Anterior cingulate cortex (tissue), 58 donors: Measurements from ENCODE around the gene DNAJC21.

Experiments used
- DNase-seq, 58 donors: peaks; one replicate each; lab custom pipeline; 2025; lab: John Stamatoyannopoulos, UW

DNAJC21 gene

DNA sequence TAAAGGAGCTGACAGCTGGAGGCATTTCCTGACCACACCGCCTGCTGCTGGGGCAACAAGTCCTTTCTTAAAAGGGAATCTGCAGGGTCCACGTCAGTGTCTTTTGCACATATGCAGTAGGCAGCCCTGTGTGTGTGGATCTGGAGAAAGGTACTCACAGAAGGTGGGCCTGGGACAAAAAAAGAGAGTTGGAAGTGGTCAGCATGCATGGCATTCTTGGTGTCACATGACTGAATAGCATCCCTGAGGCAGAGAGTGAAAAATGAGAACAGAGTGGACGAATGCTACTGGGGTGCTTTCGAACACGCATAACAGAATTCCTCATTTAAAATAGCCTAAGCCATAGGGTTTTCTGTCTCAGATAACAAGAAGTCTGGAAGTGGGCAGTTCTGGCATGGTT lies 47.0 kb downstream of the DNAJC21 start:
- DNase-seq, result no peak

DNA sequence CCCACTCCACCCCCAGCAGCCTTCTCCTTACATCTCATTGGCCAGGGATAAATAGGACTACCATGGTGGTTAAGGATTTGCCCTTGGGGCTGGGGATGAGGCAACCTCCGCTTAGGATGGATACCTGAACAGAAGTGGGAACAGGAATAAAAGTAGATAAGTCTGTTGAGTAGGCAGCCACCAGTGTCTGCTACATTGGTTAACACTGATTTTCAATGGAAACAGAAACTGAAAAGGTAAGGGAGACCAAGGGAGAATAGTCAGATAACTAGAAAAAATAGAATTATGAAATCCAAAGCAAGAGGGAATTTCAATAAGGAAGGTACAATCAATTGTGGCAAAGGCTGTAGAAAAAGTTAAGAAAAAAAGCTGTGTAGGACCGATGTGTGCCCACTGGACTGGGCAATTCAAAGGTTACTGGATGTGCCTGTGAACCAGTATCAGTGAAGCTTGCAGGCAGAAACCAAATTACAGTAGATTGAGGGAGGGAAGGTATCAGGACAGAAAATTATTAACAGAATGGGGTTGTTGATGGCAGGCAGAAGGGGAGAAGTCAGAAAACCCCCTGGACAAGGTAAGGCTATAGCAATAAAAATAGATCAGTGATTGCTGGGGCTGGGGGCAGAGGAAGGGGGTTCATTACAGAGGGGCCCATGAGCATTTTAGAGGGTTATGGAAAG lies 48.7 kb downstream of the DNAJC21 start:
- no peak for DNase-seq

DNA sequence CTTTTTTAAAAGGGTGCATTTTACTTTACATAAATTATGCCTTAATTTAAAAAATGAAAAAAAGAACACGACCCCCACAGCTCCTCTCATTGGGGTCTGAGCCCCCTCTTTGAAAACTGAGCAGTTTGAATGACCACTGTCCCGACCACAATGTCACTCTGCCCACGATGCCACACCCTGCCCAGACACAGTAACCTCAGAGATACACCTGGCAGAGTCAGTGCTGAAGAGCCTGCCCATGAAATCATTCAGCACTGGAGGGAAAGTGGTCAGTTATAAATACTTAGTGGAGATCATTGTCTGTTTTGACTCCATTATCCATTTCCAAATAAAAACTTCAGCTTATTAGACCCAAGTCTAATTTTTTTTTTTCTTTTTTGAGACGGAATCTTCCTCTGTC lies 49.3 kb downstream of the DNAJC21 start:
- DNase-seq, result no peak

DNA sequence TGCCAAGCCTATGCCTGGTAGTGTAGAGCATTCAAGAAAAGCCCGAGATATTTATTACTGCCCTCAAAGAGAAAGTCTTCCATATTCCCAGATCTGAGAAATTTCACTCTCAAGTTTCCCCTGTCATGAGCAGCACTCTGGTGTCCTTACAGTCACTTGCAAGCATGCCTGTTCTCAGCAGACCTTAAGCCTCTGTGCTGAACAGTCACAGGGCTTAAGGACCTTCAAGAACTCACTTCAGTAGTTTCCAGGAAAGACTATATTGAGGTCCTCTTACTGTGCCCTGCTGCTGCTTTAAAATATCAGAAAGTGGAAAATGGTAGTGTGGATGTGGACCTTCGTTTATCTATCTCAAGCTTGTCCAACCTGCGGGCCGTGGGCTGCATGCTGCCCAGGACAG lies 53.5 kb downstream of the DNAJC21 start:
- no peak for DNase-seq

DNA sequence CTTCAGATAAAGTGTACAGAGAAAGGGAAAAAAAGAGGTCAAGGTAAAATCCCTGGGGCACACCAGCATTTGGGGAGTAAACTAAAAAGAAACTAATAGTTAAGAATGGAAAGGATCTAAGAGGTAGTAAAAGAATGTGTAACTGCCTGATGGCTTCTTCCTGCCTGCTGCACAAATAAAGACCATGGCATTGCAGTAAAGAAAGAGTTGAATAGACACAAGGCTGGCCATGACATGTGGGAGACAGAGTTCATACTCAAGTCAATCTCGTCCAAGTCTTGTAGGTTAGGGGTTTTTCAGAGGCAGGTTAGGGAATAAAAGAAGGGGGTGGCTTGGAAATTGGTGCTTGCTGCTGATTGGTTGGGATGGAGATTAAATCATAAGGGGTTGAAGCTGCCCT lies 57.6 kb downstream of the DNAJC21 start:
- DNase-seq, result no peak

DNA sequence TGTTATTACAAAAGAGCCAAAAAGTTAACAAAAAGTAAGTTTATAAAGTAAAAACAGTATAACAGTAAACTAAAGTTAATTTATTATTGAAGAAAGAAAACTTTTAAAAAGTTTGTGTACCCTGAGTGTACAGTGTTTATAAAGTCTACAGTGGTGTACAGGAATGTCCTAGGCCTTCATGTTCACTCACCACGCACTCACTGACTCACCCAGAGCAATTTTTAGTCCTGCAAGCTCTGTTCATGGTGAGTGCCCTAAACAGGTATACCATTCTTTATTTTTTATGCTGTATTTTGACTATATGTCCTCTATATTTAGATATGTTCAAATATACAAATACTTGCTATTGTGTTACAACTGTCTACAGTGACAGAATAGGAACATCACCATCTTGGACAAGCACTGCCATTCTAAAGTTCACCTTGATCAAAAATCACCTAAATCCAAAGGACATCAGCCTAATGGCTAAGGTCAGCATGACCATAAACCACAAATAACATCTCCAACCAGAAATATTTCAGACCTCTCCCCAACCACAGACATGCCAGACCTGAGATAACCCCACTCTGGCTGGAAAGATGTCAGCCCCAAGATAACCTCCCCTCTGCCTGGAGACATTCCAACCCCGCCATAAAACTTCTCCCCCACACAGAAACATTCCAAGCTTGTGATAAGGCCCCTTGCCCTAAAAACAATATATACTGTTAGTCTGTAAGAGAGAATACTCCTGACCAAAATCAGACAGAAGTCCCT lies 62.3 kb downstream of the DNAJC21 start:
- DNase-seq, result no peak

DNA sequence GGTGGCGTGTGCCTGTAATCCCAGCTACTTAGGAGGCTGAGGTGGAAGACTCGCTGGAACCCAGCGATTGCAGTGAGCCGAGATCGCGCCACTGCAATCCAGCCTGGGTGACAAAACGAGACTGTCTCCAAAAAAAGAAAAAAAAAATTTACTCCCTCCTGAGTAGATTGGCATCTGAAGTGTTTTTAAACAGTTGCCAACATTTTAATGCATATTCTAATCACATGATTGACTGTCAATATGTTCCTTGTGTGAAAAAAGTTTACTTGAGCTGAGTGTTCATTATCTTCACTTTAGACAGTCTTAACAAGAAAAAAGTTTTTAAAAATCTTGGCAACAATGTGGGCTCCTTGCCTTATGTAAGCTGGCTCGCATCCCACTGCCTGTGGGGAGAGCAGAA lies 64.6 kb downstream of the DNAJC21 start:
- no peak for DNase-seq

DNA sequence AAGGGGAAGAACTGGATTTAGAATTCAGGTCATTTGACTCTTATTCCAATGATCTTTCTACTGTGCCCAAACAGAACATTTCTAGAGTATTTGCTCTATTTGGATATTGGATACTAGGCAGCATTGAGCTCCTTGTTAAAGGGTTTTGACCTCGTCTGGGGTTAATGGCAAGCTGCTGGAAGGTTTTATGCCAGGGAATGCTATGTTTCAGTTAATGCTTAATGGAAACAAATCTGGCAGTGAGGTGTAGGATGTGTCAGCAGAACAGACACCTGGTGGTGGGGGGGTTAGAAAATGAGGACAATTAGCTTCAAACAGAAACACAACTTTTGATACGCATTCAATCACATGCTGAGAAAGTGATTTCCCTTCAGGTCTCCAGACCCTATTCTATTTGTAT lies 66.9 kb downstream of the DNAJC21 start:
- no peak for DNase-seq

DNA sequence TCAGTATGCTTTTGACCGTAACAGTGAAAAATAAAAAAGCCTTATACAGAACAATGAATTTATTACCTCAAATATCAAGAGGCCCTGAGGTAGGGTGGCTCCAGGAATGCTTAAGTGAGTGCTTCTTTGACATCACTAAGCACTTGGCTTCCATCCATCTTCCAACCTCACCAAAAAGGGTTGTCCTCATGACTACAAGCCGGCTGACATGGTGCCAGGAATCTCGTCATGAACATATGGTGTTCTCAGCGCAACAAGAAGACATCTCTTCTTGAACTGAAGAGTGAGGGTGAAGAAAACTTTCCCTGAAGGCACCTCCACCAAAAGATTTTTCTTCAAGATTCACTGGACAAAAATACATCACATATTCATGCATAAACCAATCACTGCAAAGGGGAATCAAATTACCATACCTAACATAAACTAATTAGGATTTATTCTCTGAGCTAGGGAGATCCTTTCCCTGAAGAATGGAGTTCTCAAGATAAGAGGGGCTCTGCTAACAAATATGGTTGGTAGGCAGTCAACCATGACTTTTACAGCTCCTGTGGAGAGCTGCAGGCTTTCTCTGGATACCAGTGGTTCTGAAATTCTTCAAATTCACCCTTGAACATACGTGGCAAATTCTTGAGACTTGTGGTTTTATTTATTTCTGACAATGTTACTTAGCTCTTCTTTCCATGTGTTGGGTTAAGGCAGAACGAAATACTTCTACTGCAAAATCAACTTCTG lies 68.9 kb downstream of the DNAJC21 start:
- DNase-seq, result peak in 20 of 58 donors; percentile 1 to 40 (median 4)

DNA sequence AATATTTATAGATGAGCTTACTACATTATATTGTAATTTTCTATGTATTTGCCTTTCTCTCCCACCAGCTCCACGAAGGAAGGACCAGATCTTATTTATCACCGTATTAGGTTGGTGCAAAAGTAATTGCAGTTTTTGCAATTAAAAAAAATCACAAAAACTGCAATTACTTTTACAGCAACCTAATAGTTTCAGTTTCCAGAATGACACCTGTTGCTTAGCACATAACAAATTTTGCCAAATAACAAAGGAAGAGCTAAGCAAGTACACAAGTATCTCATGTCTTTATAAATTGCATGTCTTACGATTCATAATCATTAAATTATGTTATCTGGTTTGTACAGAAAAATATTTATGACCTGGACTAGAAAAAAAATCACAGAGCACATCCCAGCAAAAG lies 72.5 kb downstream of the DNAJC21 start:
- no peak for DNase-seq

DNA sequence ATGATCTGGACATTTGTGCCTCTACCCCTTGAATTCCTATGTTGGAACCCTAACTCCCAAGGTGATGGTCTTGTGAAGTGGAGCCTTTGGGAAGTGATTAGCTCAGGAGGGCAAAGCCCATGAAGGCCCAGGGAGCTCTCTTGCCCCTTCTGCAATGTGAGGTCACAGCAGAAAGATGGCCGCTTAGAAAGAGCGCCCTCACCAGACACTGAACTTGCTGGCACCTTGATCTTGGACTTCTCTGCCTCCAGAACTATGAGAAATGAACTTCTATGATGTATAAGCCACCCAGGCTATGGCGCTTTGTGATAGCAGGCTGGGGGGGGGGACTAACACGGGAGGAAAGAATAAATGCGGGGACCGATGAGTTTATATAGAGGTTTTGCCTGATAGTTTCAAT lies 73.1 kb downstream of the DNAJC21 start:
- DNase-seq, result no peak

DNA sequence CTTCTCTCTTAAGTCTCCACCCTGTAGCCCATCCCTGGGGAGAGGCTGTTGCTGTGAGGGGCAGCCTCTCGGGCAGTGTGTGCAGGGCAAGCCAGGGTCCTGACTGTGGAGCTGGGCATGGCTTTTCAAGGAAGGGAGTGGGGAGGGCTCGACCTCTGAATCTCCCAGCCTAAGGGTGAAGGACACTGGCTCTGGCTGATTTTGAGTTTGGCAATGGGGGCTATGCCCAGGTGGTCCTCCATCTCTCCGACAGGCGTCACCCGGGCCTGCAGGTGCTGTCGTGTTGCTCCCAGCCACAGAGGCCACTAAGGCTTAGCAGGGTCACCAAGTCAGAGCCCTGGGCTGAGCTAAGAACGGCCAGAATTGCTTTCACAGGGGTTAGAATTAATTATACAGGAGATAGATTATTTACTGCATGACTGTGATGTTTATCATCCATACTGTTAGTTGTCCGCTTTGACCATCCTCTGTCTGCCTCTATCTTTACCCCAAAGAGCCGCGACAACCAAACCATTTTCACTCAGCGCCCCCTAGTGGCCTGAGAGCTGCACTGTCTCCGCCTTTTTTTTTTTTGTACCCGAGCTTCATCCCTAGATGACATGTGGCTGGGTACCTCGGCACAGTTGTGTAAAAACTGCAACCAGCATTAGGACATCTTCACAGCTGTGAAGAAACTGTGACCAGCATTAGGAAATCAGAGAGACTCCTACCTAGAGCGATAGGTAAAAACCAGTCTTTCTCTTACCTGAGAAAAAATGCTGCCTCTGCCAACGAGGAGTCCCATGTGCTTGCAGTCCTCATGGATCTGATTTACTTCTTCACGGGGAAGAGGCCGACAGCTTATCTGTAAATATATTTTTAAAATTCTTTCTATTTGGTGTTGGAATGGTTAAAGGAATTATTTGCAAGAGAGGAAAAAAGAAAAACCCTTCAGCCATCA lies 73.9 kb downstream of the DNAJC21 start:
- peak in 47 of 58 donors; percentile 0 to 72 (median 17) for DNase-seq

DNA sequence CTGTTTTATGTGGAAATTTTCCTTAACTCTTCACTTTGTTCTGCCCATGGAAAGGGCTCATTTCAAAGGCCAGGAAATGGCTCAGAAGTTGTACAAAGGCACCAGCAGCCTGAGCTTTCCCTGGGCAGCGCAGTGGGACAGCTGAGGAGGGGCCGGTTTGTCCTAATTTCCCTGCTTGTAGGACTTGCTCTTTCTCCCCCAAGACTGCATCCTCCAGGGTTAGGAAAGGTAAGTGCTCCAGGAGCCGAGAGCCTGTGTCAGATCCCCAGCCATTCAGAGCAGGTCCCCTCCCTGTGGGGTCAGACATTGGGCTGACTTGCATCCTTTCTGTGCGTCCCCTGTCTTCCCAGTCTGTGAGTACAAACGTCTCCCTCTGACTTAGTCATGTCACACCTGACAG lies 74.8 kb downstream of the DNAJC21 start:
- no peak for DNase-seq

DNA sequence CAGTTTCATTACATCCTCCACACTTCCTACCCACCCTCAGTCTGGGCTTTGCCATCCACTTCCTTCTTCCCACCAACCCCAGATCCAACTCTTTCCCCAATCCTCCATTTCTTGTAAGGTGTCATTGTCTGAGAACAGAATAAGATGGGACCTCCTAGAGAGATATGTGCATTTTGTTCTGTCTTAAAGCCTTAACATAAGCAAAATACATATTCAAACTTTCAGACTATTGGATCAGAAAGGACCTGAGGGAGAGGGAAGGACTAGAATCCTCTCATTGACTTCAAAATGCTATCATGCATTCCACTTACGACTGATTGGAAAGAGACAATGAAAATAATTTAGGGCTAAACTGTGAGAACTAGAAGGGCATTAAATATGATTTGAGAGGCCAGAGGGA lies 75.4 kb downstream of the DNAJC21 start:
- DNase-seq, result no peak
